HCT116 (cell line): ENCODE measurements around the gene MAPKAPK5. TPM values are rescaled to one million over a fixed set of nuclear protein-coding genes. Genes with fewer than 3 reads are reported as not detected.

Source experiments
- ATAC-seq: fragments of 200-7000 bp; cut with Tn5 transposase; 2 replicates; pipeline ENCODE4 v1.9.1; 2020; ENCODE audit warnings: mild to moderate bottlenecking, moderate library complexity
- Bru-seq: library from RNA; stranded (reverse); fragments of 400-500 nt; gene quantifications from one replicate; lab custom pipeline; 2021; lab: Mats Ljungman, UMichigan
- BruChase-seq, 2 experiments: library from RNA; stranded (reverse); fragments of 400-500 nt; gene quantifications; one replicate each; lab custom pipeline; 2021; lab: Mats Ljungman, UMichigan
- BruUV-seq: library from RNA; stranded (reverse); fragments of 400-500 nt; replicated peaks from 2 replicates; lab custom pipeline; 2021; lab: Mats Ljungman, UMichigan
- CTCF ChIA-PET: fragments of 300-600 bp; sonication (Branson Sonifier 250); formaldehyde crosslinking; loops from one replicate; lab custom pipeline; 2021; ENCODE audit warnings: antibody characterized with exemption; lab: Charles Lee
- POLR2A ChIA-PET: fragments of 300-600, 350-600 bp; sonication (Branson Sonifier 250); formaldehyde crosslinking; loops from one replicate; lab custom pipeline; 2021; ENCODE audit warnings: antibody characterized with exemption; lab: Charles Lee
- RAD21 ChIA-PET, 2 experiments: fragments of 300-600 bp; sonication (Branson Sonifier 250); formaldehyde crosslinking; loops; one replicate each; lab custom pipeline; 2023; ENCODE audit warnings: low total read pairs in 2 of 2; ENCODE audit not compliant: uncharacterized antibody in 2 of 2, unreplicated experiment in 2 of 2, low non-redundant PET in 1 of 2; lab: Charles Lee
- DNase-seq: peaks from one replicate; pipeline ENCODE4 v3.0.0-alpha.2; 2010; ENCODE audit warnings: low read depth, low spot score
- H2AFZ ChIP-seq: fragments of 200-600 bp; shearing (Covaris generic), sonication (generic); 2 replicates; pipeline ENCODE4 v1.6.1; 2017; ENCODE audit warnings: low read depth, mixed run types, mixed read lengths, antibody characterized with exemption, low read length; ENCODE audit not compliant: poor library complexity, severe bottlenecking
- H3K27ac ChIP-seq: 2 replicates; pipeline ENCODE4 v1.5.1; 2012; ENCODE audit warnings: low read depth, low read length
- H3K27me3 ChIP-seq: fragments of 200-600 bp; sonication (generic); 2 replicates; pipeline ENCODE4 v1.6.1; 2016; ENCODE audit warnings: mixed run types, low read length, mixed read lengths; ENCODE audit not compliant: insufficient read depth
- H3K36me3 ChIP-seq, 2 experiments: fragments of 200-500 bp in 1 of 2; fragments of 200-600 bp in 1 of 2; sonication (Bioruptor generic) in 1 of 2; sonication (generic) in 1 of 2; 2 replicates each; pipeline versions ENCODE4 v1.5.1 to v1.6.1; 2014 to 2016; ENCODE audit warnings: low read length in 2 of 2, inconsistent platforms in 1 of 2, mixed read lengths in 1 of 2, mixed run types in 1 of 2; ENCODE audit not compliant: insufficient read depth in 2 of 2, control insufficient read depth in 1 of 2
- H3K4me1 ChIP-seq, 2 experiments: fragments of 200-600 bp in 1 of 2; sonication (generic) in 1 of 2; 2 replicates each; pipeline versions ENCODE4 v1.5.1 to v1.6.1; 2012 to 2017; ENCODE audit warnings: low read length in 2 of 2, inconsistent platforms in 1 of 2, mild to moderate bottlenecking in 1 of 2, mixed read lengths in 1 of 2, mixed run types in 1 of 2, moderate library complexity in 1 of 2; ENCODE audit not compliant: insufficient read depth in 2 of 2, control insufficient read depth in 1 of 2
- H3K4me2 ChIP-seq: fragments of 200-600 bp; sonication (generic); 2 replicates; pipeline ENCODE4 v1.6.1; 2017; ENCODE audit warnings: mixed run types, low read length, mixed read lengths
- H3K4me3 ChIP-seq, 2 experiments: fragments of 200-600 bp in 1 of 2; sonication (generic) in 1 of 2; replicated peaks in 1 of 2; 2 replicates each; pipeline ENCODE4 v1.5.1; 2011 to 2016; ENCODE audit warnings: low read length in 2 of 2, control low read depth in 1 of 2, low read depth in 1 of 2, mild to moderate bottlenecking in 1 of 2, mixed read lengths in 1 of 2, mixed run types in 1 of 2
- H3K79me2 ChIP-seq: fragments of 200-600 bp; sonication (generic); 2 replicates; pipeline ENCODE4 v1.6.1; 2017; ENCODE audit warnings: mild to moderate bottlenecking, mixed run types, low read length, moderate library complexity, mixed read lengths; ENCODE audit not compliant: insufficient read depth
- H3K9ac ChIP-seq: fragments of 200-600 bp; sonication (generic); 2 replicates; pipeline ENCODE4 v1.6.1; 2016; ENCODE audit warnings: low read length, mixed read lengths
- H3K9me2 ChIP-seq: fragments of 200-600 bp; sonication (generic), shearing (Covaris generic); 2 replicates; pipeline ENCODE4 v1.6.1; 2017; ENCODE audit warnings: mixed run types, mild to moderate bottlenecking, moderate library complexity; ENCODE audit not compliant: insufficient read depth
- H3K9me3 ChIP-seq, 2 experiments: fragments of 200-500 bp in 1 of 2; fragments of 200-600 bp in 1 of 2; sonication (Bioruptor generic) in 1 of 2; sonication (generic) in 1 of 2; 2 replicates each; pipeline ENCODE4 v1.6.1; 2014 to 2017; ENCODE audit warnings: low read length in 2 of 2, mixed read lengths in 2 of 2, inconsistent platforms in 1 of 2, low read depth in 1 of 2, mild to moderate bottlenecking in 1 of 2, mixed run types in 1 of 2, moderate library complexity in 1 of 2; ENCODE audit not compliant: control insufficient read depth in 1 of 2, insufficient read depth in 1 of 2
- H4K20me1 ChIP-seq: fragments of 200-600 bp; sonication (generic), shearing (Covaris generic); 2 replicates; pipeline ENCODE4 v1.6.1; 2017; ENCODE audit warnings: mixed run types, mild to moderate bottlenecking, moderate library complexity; ENCODE audit not compliant: insufficient read depth
- CEBPB ChIP-seq: IDR thresholded peaks from 2 replicates; pipeline ENCODE4 v1.6.1; 2012; ENCODE audit warnings: low read depth
- CTCF ChIP-seq, 3 experiments: fragments of 200-600 bp in 1 of 3; sonication (generic) in 1 of 3; IDR thresholded peaks in 2 of 3; conservative IDR thresholded peaks in 1 of 3; 2 replicates each; pipeline ENCODE4 v1.5.1; 2012 to 2017; ENCODE audit warnings: low read depth in 2 of 3, low read length in 2 of 3, antibody characterized with exemption in 1 of 3, borderline replicate concordance in 1 of 3, control low read depth in 1 of 3, mild to moderate bottlenecking in 1 of 3, mixed read lengths in 1 of 3, mixed run types in 1 of 3, moderate library complexity in 1 of 3; ENCODE audit not compliant: insufficient read depth in 1 of 3
- EGR1 ChIP-seq: IDR thresholded peaks from 2 replicates; pipeline ENCODE4 v1.6.1; 2012; ENCODE audit warnings: low read depth
- ELF1 ChIP-seq: IDR thresholded peaks from 2 replicates; pipeline ENCODE4 v1.6.1; 2012; ENCODE audit warnings: low read depth, borderline replicate concordance
- EZH2 ChIP-seq: fragments of 200-600 bp; sonication (generic); IDR thresholded peaks from 2 replicates; pipeline ENCODE4 v1.6.1; 2017; ENCODE audit warnings: antibody characterized with exemption, mixed run types
- EZH2phosphoT487 ChIP-seq: fragments of 200-600 bp; IDR thresholded peaks from 2 replicates; pipeline ENCODE4 v1.6.1; 2018; ENCODE audit warnings: antibody characterized with exemption, borderline replicate concordance
- FOSL1 ChIP-seq: IDR thresholded peaks from 2 replicates; pipeline ENCODE4 v1.6.1; 2012; ENCODE audit warnings: low read depth
- JUND ChIP-seq: IDR thresholded peaks from 2 replicates; pipeline ENCODE4 v1.6.1; 2012
- MAX ChIP-seq: IDR thresholded peaks from 2 replicates; pipeline ENCODE4 v1.6.1; 2012
- POLR2A ChIP-seq: IDR thresholded peaks from 2 replicates; pipeline ENCODE4 v1.7.0; 2011; ENCODE audit warnings: borderline replicate concordance; ENCODE audit not compliant: insufficient read depth, insufficient read length; ENCODE audit errors: extremely low read depth
- POLR2AphosphoS5 ChIP-seq: IDR thresholded peaks from 2 replicates; pipeline ENCODE4 v1.6.1; 2011; ENCODE audit warnings: mild to moderate bottlenecking, low read depth, low read length, moderate library complexity
- RAD21 ChIP-seq: IDR thresholded peaks from 2 replicates; pipeline ENCODE4 v1.6.1; 2012; ENCODE audit warnings: low read depth, mild to moderate bottlenecking
- REST ChIP-seq: IDR thresholded peaks from 2 replicates; pipeline ENCODE4 v1.6.1; 2012; ENCODE audit warnings: low read depth
- SRF ChIP-seq: IDR thresholded peaks from 2 replicates; pipeline ENCODE4 v1.6.1; 2012; ENCODE audit warnings: low read depth
- YY1 ChIP-seq: IDR thresholded peaks from 2 replicates; pipeline ENCODE4 v1.6.1; 2011; ENCODE audit warnings: low read length, low read depth, moderate library complexity, mild to moderate bottlenecking; ENCODE audit not compliant: insufficient replicate concordance; ENCODE audit errors: extremely low read depth
- ZFX ChIP-seq: fragments of 450-650 bp; IDR thresholded peaks from 2 replicates; pipeline ENCODE4 v1.6.1; 2017
- ZNF274 ChIP-seq: fragments of 200-500 bp; sonication (Bioruptor generic); IDR thresholded peaks from 2 replicates; pipeline ENCODE4 v1.6.1; 2014; ENCODE audit warnings: mild to moderate bottlenecking, low read depth, low read length, inconsistent platforms
- intact Hi-C: fragments of 100-400 bp; cut with micrococcal nuclease; formaldehyde crosslinking; loops from 2 replicates; pipeline ENCODE4 v1.10.0; 2022
- long read RNA-seq: library from polyadenylated mRNA; unstranded; transcript quantifications from one replicate; pipeline ENCODE4 v2.0.0, GENCODE V29; 2021; ENCODE audit not compliant: unreplicated experiment
- polyA plus RNA-seq: library from polyadenylated mRNA; unstranded; fragments of >200 nt; gene quantifications from 2 replicates; pipeline ENCODE4 v1.2.1, GENCODE V29; 2012; ENCODE audit warnings: missing spikeins
- total RNA-seq: library from RNA; stranded (reverse); gene quantifications from one replicate; pipeline ENCODE4 v1.2.1, GENCODE V29; 2021; ENCODE audit not compliant: unreplicated experiment

The MAPKAPK5 gene
- 57.9 TPM for total RNA-seq
- 34.0 and 36.8 TPM in 2 replicates for polyA plus RNA-seq
- percentile 84 among the genes with signal in this experiment for Bru-seq, nascent RNA
- BruChase-seq, experiment 1, labeled RNA remaining after a 6-hour chase, result percentile 83 among the genes with signal in this experiment
- percentile 82 among the genes with signal in this experiment for BruChase-seq, experiment 2, labeled RNA remaining after a 2-hour chase
- long read RNA-seq, full-length matches to known transcripts, result 89 of 141 reads
- long read RNA-seq, partial matches to known transcripts, result 4 of 141 reads
- long read RNA-seq, other reads (novel, unspliced or antisense), result 48 of 141 reads

DNA sequence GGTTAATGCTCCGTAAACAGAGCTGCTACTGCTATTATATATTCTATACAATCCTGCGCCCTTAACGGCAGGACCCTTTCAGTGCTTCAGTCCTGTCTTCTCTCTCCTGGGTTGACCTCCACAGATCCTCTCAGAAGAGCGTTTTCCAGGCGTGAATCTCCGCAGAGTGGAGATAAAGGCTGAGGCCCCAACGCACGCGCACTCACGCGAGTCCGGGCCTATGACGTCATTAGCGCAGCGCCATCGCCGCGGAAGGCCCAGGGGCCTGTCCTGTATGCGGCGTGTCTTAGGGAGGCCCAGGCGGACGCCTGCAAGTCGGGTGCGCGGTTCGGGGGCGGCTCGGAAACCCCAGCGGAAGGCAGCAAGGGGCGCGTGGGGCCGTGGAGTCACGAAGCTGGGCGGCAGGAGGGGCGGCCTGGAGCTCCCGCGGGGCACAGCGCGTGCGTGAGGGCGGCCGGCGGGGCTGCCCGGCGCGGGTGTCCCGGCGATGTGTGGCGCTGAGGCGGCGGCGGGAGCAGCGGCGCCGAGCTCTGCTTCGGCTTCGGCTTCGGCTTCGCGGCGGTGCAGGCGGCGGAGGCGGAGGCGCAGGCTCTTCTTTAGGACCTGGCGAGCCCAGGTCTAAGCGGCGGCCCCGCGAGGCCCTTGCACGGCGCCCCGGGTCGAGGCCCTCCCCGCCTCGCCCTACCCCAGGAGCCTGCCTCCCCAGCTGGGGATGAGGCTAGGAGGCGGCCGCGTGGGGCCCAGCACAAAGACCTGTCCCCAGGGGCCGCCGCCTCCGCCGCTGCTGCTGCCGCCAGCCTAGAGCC, at the start of gene MAPKAPK5:
MAPKAPK5 (plus strand) TSS at position 479 of the 806 bp plus-strand sequence. CDS start 506 bp downstream, outside the sequence.
- Histone ChIP-seq H3K4me3 (peak within 1 kb of the TSS; percentile 79 to 86), H3K9me2 (no peaks in the 10 kb centered on the region), H3K36me3 (peaks cover 2 to 9% of the 10 kb centered on the region in 2 experiments; a peak in 2 of 4 replicates), H3K9ac (peak within 1 kb of the TSS; percentile 91), H3K79me2 (peaks cover 74% of the 10 kb centered on the region), H3K4me2 (peak within 1 kb of the TSS; percentile 77), H3K27me3 (no peaks in the 10 kb centered on the region), H2AFZ (no peak within 1 kb of the TSS), H3K4me1 (peaks cover 3 to 38% of the 10 kb centered on the region in 2 experiments; a peak in 2 of 4 replicates), H3K27ac (peak within 1 kb of the TSS; percentile 95), H3K9me3 (no peaks in the 10 kb centered on the region), H4K20me1 (no peaks in the 10 kb centered on the region)
- intact Hi-C loops, result no loop called here
- ATAC-seq (peak; percentile 86), DNase-seq (peak; percentile 93)
- no TSS peak for BruUV-seq
- POLR2A ChIA-PET, result interaction anchor here (1.0 kb wide), 1 partner anchor 18 kb away, joined by 3 read pairs; no protein-coding TSS in a partner anchor
- CTCF ChIA-PET, result interaction anchor here (1.2 kb wide), 1 partner anchor 29 kb away, joined by 3 read pairs; no protein-coding TSS in a partner anchor
- RAD21 ChIA-PET, result interaction anchor here in 1 of 2 experiments (0.6 kb wide), 1 partner anchor 62 kb away, joined by 3 read pairs; no protein-coding TSS in a partner anchor
- no peak for TF ChIP-seq ELF1
- TF ChIP-seq ZFX, result peak; percentile 93
- TF ChIP-seq MAX, result peak; percentile 94
- no peak for TF ChIP-seq CTCF (IDR thresholded peaks at IDR 0.05 in 2 of 3, conservative IDR thresholded peaks at IDR 0.05 in 1 of 3; ENCODE audit: borderline replicate concordance in 1 of 3, insufficient read depth in 1 of 3, low read depth in 2 of 3, low read length in 2 of 3)
- TF ChIP-seq POLR2A, result peak; percentile 87
- peak; percentile 97 for TF ChIP-seq SRF
- peak; percentile 42 for TF ChIP-seq JUND
- TF ChIP-seq EZH2phosphoT487, result no peak
- no peak for TF ChIP-seq REST
- TF ChIP-seq EZH2, result no peak
- TF ChIP-seq FOSL1, result no peak
- no peak for TF ChIP-seq EGR1
- TF ChIP-seq CEBPB, result no peak
- peak; percentile 44 for TF ChIP-seq YY1
- no peak for TF ChIP-seq RAD21
- TF ChIP-seq POLR2AphosphoS5, result peak; percentile 97
- TF ChIP-seq ZNF274, result no peak
